ENCODE data around the gene WDR90. TPM values are rescaled to one million over a fixed set of nuclear protein-coding genes. Genes with fewer than 3 reads are reported as not detected.

The WDR90 gene
- polyA plus RNA-seq (2011; rRNA removed) (6.5 and 7.3 TPM in 2 replicates), polyA plus RNA-seq (2017; fragmentation: RNase III; extraction: RNeasy Plus Mini Kit Qiagen cat#74134 plus additional on column Dnase treatment) (28.1 to 31.4 TPM (median 30.7 TPM) in 3 replicates), polyA minus RNA-seq (2011; rRNA and poly(A)+ RNA removed) (4.8 and 8.1 TPM in 2 replicates)
- 27.7 and 34.5 TPM in 2 replicates for polyA plus RNA-seq (2012; cell fraction: cytosol; rRNA removed)
- 286 and 396 TPM in 2 replicates for polyA plus RNA-seq (2012; cell fraction: nucleus; rRNA removed)

GRCh38 chr16:648781-649589, at the start of gene WDR90:
TSS of gene WDR90 (plus strand) at chr16:649365. CDS start at chr16:649417, 52 bp downstream.
- Histone ChIP-seq H3K27ac (peak within 1 kb of the TSS; percentile 90 to 99), H3K9me3 (no peaks in the 10 kb centered on the region), H3K4me2 (peak within 1 kb of the TSS; percentile 93), H3K4me3 (peak within 1 kb of the TSS; percentile 79), H3K4me1 (peaks cover 43% of the 10 kb centered on the region)
- DNase-seq (ENCODE audit: low read depth in 1 of 2, low spot score in 1 of 2) (peak; percentile 94), FAIRE-seq (peak; percentile 46), ATAC-seq (peak; percentile 70 to 85)
- ChIA-PET CTCF (interaction anchor here (1.0 to 6.1 kb wide), 14 partner anchors 11 to 78 kb away, joined by 3 to 64 read pairs (median 4); partner anchors contain the start of genes METTL26, RHOT2 and STUB1), POLR2A (interaction anchor here (0.6 to 1.2 kb wide), 3 partner anchors 26 to 773 kb away, joined by 3 to 6 read pairs (median 3); partner anchors contain the start of gene RHBDL1)
- 22% methylated on average over 57 of the region's 91 CpGs for WGBS (ENCODE audit: missing lambda C conversion rate)
- TF ChIP-seq MAZ (IDR thresholded peaks at IDR 0.05; ENCODE audit: borderline replicate concordance, low read depth, low read length) (no peak), FOSB (CRISPR knock-in tag; IDR thresholded peaks at IDR 0.05) (no peak), PHF8 (IDR thresholded peaks at IDR 0.05; ENCODE audit: borderline replicate concordance, low read depth) (peak; percentile 59), ELK1 (IDR thresholded peaks at IDR 0.05; ENCODE audit: low read depth, low read length) (0 out of 2 replicates have a peak, but pooled peaks have one; percentile 44), MAFK (IDR thresholded peaks at IDR 0.05; ENCODE audit: partially characterized antibody) (no peak), HDAC2 (IDR thresholded peaks at IDR 0.05) (0 out of 2 replicates have a peak, but pooled peaks have one; percentile 46), TP53 (CRISPR knock-in tag; IDR thresholded peaks at IDR 0.05) (peak; percentile 96), MYC (IDR thresholded peaks at IDR 0.05; ENCODE audit: borderline replicate concordance, low read length) (no peak), SREBF2 (IDR thresholded peaks at IDR 0.05) (no peak), HOXA7 (CRISPR knock-in tag; IDR thresholded peaks at IDR 0.05) (no peak), POLR2A (IDR thresholded peaks at IDR 0.05; ENCODE audit: low read length) (peak; percentile 57), HES2 (IDR thresholded peaks at IDR 0.05) (no peak), GATA3 (IDR thresholded peaks at IDR 0.05; ENCODE audit: borderline replicate concordance) (no peak), E2F6 (IDR thresholded peaks at IDR 0.05; ENCODE audit: borderline replicate concordance, low read depth) (peak; percentile 95), CHD4 (IDR thresholded peaks at IDR 0.05; ENCODE audit: borderline replicate concordance) (no peak), CBX2 (IDR thresholded peaks at IDR 0.05; ENCODE audit: borderline replicate concordance, low read depth) (no peak), ATOH8 (CRISPR knock-in tag; IDR thresholded peaks at IDR 0.05; ENCODE audit: low read depth) (peak; percentile 94), USF2 (IDR thresholded peaks at IDR 0.05) (peak; percentile 96), EP300 (IDR thresholded peaks at IDR 0.05) (no peak), RFX5 (IDR thresholded peaks at IDR 0.05) (peak; percentile 94), RAD21 (conservative IDR thresholded peaks at IDR 0.05 in 1 of 2, IDR thresholded peaks at IDR 0.05 in 1 of 2) (no peak), RARB (CRISPR knock-in tag; IDR thresholded peaks at IDR 0.05) (no peak), ZFP36 (IDR thresholded peaks at IDR 0.05; ENCODE audit: borderline replicate concordance, partially characterized antibody) (no peak), ZC3H11A (IDR thresholded peaks at IDR 0.05) (no peak), KDM5A (IDR thresholded peaks at IDR 0.05) (no peak), ZNF302 (CRISPR knock-in tag; IDR thresholded peaks at IDR 0.05) (no peak), BHLHE40 (IDR thresholded peaks at IDR 0.05; ENCODE audit: low read depth, low read length) (no peak), EHF (CRISPR knock-in tag; IDR thresholded peaks at IDR 0.05) (peak; percentile 95), JUN (IDR thresholded peaks at IDR 0.05) (peak in 1 of 2 experiments; percentile 78; a peak in 3 of 5 replicates), FOXS1 (CRISPR knock-in tag; IDR thresholded peaks at IDR 0.05) (peak; percentile 87; the same call in 1 of the 2 replicates), BCL3 (IDR thresholded peaks at IDR 0.05) (no peak), POLR2AphosphoS2 (conservative IDR thresholded peaks at IDR 0.05; ENCODE audit: low read length) (no peak), CEBPB (IDR thresholded peaks at IDR 0.05) (no peak), JUNB (IDR thresholded peaks at IDR 0.05) (no peak), ESRRA (IDR thresholded peaks at IDR 0.05; ENCODE audit: borderline replicate concordance, low read length) (no peak), MAX (IDR thresholded peaks at IDR 0.05) (peak; percentile 97)
